GM18873 (cell line): ENCODE results near the gene BTBD9.
A peak's percentile ranks its signal among the peaks of the same experiment; 100 is the strongest.

Experiments used
- ATAC-seq: cut with Tn5 transposase; IDR thresholded peaks from one replicate; pipeline ENCODE4 v1.9.1; 2021; ENCODE audit warnings: mild to moderate bottlenecking, moderate library complexity, moderate number of reproducible peaks; ENCODE audit not compliant: unreplicated experiment, low FRiP score

The BTBD9 gene

DNA sequence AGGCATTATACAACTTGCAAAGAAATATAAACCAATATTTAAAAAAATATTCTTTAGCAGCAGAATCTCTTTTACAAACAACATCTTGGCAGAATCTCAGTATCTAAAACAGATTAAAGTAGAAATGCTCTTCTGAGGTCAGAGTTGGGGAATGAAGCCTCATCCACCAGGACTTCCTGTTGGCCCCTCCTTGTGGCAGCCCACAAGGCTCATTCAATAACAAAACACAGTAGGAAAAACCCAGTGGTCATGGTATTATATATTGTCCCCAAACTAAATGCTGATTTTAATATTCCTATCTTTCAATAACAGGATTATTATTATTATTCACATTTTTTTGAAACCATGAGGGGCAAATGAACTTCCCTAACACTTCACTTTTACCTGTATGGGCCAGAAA, 368.6 kb downstream of the BTBD9 start:
- no peak for ATAC-seq

- ATAC-seq: no peak
These were observed 369.4 kb downstream of the BTBD9 start for GRCh38 chr6:38270367-38270766.

DNA sequence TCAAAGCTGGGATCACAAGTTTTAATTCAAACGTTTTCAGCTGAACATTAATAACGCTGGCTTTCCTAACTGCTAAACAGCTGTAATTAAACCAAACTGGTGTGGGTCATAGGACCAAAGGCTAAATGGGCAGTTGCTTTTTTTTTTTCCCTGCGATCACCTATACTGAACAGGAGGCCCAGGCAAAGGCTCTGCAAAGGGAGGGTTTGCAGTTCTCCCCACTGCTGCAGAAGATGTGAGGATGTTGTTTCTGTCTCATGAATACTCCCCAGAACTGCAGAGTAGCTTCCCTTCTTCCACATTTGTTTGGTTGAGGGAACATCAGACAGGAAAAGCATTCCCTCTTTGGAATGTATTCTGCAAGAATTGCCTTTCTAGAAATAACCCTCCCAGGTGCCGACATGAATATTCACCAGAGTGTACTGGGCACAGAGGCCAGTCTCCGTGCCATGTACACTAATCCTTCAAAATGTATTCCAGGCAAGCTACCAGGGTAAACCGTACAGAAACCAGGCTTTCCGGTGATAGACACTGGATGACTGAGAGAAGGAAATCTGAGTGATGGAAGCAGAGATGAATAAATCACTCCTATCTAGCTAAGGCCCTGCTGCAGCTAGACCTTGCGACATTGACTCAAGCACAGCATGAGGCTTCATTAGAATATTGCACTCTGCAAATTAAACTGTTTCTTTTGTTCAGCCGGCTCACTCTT, 370.1 kb downstream of the BTBD9 start:
- no peak for ATAC-seq

- no peak for ATAC-seq
These were observed 371.4 kb downstream of the BTBD9 start for GRCh38 chr6:38268342-38268741.

DNA sequence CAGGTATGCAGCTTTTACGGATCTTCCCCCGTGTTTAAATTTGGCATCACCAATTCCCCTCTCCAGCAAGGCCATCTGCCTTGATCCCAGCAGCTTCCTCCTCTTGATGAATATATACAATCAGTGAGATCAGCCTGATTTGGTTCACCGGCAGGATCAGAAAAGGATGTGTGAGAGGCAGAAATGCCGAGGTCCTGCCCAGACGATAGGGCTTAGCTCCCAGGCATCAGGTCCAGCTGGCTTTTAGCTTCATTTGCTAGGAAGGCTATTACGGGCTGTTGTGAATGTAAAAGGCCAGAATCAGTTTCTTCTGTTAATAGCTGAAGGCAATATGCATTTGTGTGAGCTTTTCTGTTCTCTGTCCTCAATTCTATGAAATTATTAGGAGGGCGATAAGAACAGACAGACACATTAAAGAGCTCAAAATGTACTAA, 372.8 kb downstream of the BTBD9 start:
- no peak for ATAC-seq

DNA sequence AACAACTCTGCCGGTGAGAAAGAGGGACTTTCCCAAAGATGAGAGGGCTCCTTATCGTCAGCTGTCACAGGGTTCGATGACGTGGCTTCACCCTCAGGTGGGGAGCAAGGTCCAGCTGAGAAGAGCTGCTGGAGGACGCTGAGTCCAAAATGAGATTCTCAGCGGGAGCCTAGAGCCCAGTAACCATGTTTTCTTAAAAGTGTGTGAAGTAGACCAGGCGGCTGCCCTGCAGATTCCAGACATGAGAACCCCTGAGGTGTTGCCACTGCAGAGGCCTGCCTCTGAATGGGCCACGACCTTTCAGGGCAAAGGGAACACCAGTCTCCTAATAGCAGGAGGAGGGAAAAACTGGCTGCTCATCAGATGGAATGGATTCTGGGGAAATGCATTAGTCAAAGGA, 375.1 kb downstream of the BTBD9 start:
- ATAC-seq: no peak

- no peak for ATAC-seq
These were observed 377.1 kb downstream of the BTBD9 start for GRCh38 chr6:38262609-38263008.

- ATAC-seq: no peak
These were observed 377.7 kb downstream of the BTBD9 start for GRCh38 chr6:38262026-38262425.

- no peak for ATAC-seq
These were observed 378.1 kb downstream of the BTBD9 start for GRCh38 chr6:38261626-38262025.

GRCh38 chr6:38259736-38260135, 380.0 kb downstream of the BTBD9 start:
- ATAC-seq: no peak

DNA sequence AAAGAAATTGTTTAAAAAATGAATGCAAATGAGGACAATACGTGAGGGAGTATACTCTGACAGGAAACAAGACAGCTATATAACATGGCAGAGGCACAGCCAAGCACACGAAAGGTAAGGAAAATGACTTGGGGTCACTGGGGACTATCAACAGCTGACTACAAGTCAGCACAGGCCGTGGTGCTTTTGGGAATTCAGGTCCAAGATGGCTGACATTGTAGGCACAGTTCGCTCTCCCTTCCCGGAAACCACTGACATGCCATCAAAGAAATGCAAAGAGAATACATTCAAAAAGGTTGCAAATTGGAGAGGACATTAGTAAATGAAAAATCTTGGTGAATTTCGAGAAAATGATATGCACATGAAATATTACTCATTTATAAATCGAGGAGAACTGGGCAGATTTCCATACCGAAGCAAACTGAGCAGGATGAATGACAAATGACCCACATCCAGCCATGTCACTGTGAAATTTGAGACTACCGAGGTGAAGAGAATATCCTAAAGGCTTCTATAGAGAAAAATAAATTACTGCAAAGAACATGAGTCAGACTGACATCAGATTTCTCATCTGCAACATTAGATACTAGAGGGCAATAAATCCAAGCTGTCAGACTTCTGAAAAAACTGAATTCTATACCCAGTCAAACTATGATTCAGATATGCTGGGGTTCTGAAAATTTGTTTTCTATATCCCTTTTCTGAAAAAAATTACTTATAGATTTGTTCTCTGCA, 391.1 kb downstream of the BTBD9 start:
- no peak for ATAC-seq

GRCh38 chr6:38245295-38245694, 394.4 kb downstream of the BTBD9 start:
- no peak for ATAC-seq

GRCh38 chr6:38244869-38245268, 394.9 kb downstream of the BTBD9 start:
- ATAC-seq: no peak

DNA sequence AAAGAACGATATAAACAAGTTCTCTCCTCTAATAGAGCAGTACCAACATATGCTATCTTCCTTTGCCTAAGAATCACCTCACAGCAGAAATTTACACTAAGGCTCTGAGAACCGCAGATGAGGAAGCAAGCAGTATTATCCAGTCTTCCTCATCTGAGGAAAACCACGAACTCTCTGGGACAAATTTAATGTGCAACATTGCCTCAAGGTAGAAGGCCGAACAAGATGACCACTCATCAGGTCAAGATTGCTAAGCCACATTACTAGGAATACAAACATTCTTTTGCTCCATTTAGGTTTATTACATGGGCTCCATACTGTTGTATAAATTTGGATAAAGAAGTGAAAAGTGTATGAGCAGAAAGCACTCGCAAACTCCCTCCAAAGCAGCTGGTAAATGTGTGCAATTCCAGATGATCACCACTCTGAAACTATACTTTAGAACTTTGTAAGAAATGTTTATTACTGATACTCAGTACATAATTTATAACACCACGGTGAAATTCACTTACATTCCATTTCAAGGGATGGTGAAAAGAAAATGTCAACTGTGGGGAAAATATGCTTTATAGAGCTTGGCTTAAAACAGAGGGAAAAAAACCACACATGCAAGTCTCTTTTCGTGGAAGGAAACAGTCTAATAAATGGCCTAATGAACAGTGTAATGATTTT, 398.4 kb downstream of the BTBD9 start:
- no peak for ATAC-seq

DNA sequence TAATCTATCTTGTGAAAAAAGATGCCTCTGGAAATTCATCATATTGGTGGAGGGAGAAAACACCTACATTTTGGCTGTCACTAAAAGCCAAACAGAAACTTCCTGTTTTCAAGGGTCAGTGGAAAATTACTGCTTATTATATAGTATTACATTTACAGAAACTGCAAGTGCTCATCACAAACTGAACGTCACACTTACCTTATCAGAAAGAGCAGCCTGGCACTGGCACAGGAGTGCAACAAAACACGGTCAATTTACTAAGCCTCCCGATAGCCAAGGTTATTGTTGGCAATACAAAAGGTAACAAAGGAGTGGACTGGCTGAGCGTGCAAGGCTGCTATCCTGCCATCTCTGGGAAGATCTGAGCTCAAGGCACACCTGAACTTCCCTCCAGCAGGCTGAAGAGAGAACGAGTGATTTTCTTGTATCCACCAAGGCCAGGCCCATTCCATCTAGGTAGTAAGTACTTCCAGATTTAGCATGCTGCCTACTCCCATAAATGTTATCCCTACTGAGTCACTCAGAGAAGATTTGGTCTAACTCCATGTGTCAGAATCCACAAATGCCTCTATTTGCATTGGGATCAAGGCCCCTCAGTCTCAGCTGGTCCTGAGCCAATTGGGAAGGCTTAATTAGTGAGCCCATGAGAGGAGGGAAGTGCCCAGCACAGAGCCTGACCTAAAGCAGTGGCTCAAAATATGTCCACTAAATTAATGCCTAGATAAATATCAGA, 399.8 kb downstream of the BTBD9 start:
- no peak for ATAC-seq

- no peak for ATAC-seq
These were observed 403.1 kb downstream of the BTBD9 start for GRCh38 chr6:38236631-38237030.

- ATAC-seq: peak; percentile 67
These were observed 404.6 kb downstream of the BTBD9 start for GRCh38 chr6:38234934-38235682.

DNA sequence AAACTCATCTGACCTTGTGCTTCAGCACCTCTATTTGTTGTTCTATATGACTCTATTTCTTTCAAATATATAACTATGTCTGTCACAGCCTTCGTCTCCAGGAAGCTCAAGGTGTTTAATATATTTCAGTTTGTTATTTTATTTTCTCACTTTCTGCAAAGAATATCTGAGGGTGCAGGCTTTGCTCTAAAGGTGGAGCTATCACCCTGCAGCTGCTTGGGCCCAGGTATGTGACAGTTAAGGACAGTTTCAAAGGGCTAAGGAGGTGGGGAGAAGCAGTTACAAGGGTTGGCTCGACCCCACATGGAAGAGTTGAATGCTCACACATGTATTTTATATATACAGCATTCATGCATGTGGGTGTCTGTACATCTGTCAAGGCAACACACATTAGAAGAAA, 405.6 kb downstream of the BTBD9 start:
- ATAC-seq: no peak

DNA sequence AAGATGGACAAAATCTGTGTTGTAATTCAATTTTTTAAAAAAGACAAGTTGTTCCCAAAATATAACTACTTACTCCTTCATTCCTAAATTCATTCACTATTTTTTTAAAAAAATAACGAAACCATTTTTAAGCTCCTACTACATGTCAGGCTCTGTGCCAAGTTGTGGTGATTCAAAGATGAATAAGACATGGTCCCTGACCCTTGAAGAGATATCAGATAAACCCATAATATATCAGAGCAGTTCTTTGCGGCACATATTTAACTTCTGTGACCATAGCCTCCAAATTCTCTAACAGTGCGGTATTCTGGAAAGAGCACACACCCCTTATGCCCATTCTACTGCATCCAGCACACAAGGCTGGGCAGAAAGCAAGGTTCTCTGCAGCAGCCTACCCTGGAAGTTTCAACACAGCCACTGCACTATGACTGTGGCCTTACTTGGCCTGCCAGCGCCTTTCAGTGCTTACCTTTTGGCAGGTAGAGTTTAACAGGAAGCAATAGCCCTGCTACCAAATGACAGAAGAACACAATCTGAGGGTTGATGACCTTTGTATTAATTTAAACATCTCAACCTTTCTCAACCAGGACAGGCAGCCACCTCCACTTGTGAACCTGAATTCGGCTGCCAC, 406.5 kb downstream of the BTBD9 start:
- ATAC-seq: no peak

DNA sequence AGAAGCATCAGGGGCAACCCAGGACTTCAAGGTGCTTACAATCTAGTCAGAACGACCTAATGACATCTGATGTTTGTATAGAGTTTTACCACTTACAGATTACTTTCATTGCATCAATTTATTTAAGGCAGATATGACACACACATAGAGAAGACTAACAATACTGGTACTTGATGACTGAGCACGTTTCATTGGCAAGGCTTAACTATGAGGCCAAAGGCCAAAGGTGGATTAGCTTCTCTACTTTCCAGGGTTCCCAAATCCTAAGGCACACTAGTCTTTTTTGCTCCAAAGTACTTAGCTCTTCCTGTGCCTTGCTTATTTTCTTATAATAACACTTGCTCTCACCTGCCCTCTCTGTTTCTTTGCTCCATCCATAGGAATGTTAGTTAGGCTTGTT, 414.0 kb downstream of the BTBD9 start:
- no peak for ATAC-seq
